HG03378 (cell line): ENCODE results near the gene PIP5K1C.

Experiments
- ATAC-seq: cut with Tn5 transposase; IDR thresholded peaks from one replicate; pipeline ENCODE4 v1.9.1; 2021; ENCODE audit warnings: mild to moderate bottlenecking, moderate library complexity; ENCODE audit not compliant: unreplicated experiment

Gene PIP5K1C

GRCh38 chr19:3664879-3665642 lies 35.2 kb downstream of the PIP5K1C start:
- no peak for ATAC-seq

DNA sequence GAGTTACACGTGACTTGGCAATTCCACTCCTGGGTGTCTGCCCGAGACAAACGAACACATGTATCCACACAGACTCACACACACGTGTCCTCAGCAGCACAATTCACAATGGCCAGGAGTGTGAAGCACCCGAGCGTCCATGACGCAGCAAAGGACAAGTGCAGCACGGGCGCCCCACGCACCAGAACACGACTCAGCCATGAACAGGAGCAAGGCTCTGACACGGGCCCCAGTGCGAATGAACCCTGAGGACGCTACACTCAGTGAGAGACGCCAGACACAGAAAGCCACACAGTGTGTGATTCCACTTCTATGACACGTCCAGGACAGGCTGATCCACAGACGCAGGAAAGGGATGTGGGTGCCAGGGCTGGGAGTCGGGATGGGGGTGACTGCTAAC lies 36.4 kb downstream of the PIP5K1C start:
- ATAC-seq = no peak

DNA sequence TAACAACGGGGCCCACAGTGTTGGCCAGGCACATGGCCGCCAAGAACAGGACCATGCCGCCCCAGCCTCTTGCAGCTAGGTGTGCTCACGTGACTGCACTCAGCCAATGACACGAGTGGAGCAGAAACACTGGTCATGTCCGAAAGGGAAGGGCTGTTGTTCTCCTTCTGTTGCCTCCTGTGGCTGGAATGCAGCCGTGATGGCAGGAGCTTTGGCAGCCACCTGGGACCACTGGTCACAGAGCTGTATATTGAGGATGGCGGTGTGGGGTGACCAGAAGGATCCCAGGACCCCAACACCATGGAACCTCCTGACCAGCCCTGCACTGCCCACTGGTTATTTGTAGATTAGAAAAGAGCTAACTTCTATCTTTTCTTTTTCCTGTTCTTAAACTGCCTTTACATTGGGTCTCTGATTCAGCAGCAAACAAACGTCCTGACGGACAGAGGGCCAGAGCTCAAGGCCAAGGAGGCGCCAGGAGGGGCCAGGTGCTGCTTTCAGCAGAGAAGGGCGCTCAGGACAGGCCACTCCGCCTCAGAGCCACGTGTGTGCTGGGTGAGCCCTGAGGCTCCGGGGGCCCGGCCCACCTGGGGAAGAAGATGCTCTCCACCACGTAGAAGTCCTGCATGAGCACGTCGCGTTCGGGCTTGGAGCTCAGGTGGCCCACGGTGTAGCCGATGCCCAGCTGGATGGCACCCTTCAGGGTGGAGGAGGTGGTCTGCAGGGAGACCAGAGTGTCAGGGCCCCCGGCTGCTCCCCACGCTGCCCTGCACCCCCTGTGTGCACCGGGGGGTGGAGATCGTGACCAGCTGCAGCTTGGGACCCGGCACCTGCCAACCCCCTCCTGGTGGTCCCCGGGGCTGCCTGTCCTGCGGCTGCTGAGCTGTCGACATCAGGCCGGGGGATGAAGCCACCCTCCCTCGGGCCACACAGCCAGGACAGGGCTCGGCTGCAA lies 38.7 kb downstream of the PIP5K1C start:
- ATAC-seq = no peak

GRCh38 chr19:3660493-3661219 lies 39.6 kb downstream of the PIP5K1C start:
- ATAC-seq = no peak

DNA sequence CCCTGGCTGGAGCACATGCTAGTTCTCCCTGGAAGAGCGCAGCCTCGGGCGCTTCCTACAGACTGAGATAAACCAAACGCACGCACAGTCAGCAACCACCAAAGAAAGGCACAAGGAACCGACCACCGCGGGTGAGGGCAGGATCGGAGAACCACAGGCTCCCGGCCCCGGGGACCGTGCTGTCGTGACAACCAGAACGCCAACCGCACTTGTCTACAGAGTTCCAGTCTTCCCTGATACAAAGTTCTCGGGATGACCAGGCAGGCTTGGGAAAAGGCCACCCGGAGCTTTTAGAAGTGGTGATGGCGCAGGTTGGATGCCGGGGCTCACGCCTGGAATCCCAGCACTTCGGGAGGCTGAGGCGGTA lies 40.5 kb downstream of the PIP5K1C start:
- no peak for ATAC-seq

DNA sequence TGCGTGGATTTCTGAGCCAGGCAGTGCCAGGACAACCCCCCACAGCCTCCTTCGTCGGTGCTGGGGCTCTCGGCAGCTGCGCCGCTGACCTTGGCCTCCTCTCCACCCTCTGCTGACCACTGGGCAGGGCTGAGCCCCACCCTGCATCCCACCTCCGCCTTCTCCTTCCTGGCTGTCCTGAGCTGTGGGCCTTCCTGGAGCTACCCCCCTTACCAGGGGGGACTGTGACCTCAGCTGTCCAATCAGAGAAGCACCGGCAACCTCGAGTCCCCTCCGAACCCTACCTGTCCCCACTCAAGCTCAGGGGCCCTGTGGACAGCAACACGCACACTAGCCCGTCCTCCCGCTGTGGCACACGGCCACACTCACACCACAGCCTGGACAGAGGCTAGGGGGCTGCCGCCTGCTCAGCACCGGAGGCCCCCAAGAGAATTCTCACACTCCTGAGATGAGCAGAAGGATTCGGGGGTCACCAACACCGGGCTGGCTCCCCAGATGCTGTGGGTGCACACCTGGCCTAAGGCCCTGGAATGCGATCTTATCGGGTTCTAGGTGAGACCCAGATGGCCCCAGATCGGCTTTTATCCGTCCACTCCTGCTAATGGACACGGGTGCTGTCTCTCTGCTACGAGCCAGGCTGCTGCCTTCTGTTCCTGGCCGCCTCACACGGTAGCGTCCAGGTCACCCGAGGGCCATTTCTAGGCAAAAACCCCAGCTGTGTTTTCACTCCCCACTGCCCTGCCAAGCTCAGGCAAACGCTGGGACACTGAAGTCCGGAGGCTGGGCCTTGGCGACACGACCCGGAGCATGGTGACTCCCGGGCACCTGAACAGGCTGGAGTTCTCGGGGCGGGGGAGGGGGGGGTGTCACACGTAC lies 41.2 kb downstream of the PIP5K1C start:
- no peak for ATAC-seq

- ATAC-seq = no peak
Measured at GRCh38 chr19:3658004-3658869, 42.0 kb downstream of the PIP5K1C start.

DNA sequence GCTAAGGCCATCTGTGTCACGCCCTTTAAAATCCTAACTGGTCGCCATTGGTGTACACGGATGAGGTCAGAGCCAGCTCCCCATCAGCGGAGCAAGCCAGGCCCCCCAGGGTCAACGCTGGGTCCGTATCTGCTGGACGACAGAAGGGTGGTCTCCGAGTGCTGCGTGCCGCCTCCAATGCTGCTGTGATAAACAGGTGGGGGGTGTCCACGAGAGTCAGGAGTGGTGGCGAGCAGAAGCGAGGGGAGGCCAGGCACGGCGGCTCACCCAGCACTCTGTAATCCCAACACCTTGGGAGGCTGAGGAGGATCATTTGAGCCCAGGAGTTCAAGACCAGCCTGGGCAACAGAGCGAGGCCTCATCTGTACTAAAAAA lies 42.9 kb downstream of the PIP5K1C start:
- ATAC-seq = no peak

GRCh38 chr19:3656747-3657394 lies 43.4 kb downstream of the PIP5K1C start:
- ATAC-seq = no peak

- ATAC-seq = no peak
Measured at GRCh38 chr19:3656073-3656746, 44.1 kb downstream of the PIP5K1C start.

DNA sequence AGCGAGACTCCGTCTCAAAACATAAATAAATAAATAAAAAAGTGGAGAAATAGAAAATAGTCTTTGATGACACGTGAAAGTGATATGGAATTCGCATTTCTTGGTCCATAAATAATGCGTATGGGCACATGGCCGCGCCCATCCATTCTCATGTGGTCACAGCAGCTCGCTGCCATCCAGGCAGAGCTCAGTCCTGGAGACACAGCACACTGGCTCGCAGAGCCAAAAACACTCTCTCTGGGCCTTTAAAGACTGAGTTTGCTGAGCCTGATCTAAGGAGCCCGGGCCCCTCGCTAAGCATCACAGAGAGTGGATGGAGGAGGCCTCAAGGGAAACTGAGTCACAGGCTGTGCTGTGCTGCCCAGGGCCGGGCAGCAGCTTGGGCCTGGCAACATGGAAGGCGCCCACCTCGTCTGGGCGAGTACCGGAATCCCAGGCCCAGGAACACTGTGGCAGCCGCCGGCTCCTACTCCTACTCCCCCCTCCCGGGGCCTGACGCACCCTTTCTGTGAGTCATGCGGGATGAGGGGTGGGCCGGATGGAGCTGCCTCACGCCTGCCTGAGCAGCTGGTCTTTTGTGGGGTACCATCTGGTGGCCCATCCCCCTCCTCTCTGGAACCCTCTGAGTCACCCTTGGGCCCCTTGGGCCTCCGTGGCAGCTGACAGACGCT lies 44.7 kb downstream of the PIP5K1C start:
- no peak for ATAC-seq

DNA sequence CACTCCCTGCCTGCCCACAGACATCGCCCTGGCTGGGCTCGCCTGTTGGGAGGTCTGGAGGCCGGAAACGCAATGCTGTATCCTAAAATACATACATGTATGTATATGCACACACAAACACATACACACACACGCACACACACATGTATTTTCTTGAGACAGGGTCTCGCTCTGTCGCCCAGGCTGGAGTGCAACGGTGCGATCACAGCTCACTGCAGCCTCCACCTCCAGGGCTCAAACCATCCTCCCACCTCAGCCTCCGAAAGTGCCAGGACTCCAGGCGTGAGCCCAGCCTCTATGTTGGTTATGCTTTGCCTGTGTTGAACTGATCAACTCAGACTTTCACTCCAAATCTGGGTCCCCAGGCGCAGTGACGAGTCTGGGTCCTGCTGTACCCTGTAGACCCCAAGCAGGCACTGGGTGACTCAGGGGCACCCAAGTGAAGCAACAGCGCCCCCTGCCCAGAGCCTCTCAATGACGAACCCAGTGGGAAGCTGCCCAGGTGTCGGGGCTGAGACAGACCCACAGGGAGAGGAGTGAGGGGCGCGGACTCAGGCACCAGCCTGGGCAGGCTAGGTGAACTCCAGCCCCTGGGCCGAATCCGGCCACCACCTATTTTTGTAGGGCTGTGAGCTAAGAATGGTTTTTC lies 46.3 kb downstream of the PIP5K1C start:
- ATAC-seq = no peak

DNA sequence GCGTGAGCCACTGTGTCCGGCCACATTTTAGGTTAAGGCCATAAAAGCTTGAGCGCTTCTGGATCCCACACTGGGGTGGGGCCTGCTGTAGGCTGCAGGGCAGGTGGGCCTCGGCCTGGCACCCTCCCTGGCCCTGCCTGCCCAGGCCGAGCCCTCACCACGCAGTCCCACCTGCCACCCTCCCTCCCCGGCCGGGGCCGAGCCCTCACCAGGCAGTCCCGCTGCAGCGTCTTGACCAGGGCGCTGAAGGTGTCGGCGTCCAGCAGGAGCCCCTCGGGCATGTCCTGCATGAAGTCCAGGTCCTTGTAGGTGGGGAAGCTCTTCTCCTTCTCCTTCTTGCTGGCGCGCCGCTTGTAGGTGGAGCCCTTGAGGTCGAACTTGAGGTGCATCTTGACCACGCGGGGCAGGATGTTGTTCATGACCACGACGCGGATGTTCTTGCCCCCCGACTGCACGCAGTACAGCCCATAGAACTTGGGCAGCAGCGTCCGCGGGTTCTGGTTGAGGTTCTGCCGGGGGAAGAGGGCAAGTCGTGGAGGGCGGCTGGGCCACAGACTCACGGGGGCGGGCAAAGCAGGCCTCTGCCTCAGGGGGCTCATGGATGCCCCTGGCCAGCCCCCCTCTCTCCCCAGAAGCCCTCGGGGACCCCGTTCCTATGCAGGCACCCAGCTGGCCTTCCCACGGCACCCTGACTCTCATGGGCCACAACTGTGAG lies 47.0 kb downstream of the PIP5K1C start:
- ATAC-seq = no peak

DNA sequence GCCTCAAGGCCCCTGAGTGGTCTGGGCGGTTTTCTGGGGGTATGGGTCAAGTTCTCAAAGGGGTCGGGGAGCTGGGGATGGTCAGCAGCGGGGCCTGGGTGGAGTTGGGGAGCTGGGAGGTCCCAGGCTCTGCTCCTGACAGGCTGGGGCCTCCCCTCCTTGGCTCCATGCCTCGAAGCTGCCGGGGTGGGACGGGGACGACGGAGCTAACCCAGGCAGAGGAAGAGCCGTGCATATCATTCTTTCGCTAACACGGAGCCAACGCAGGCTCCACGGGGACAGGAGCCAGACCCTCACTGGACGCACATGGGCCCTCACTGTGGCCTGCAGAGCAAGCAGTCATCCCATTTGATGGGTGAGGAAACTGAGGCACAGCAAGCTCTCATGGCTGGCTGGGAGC lies 47.8 kb downstream of the PIP5K1C start:
- ATAC-seq = no peak

- no peak for ATAC-seq
Measured at GRCh38 chr19:3651684-3652083, 48.6 kb downstream of the PIP5K1C start.

DNA sequence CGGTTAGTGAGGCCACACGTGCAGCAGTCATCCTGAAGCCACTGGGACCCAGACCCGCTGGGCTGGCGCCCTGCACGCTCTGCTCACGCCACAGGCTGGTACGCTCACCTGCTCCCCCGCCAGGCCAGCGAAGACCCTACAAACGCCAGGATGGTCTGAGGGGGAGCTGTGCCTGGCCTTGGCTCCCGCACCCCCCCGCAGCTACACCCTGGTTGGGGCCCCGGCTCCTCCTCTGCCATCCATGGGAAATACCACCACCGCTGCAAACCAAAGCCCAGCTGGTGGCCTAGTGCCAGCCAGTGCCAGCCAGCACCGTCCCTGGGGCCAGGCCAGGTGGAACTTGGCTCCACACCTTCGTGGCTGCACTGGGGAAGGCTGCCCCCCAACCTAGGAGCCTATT lies 50.4 kb downstream of the PIP5K1C start:
- no peak for ATAC-seq
